ENCODE data around the gene MRS2. TPM values are rescaled to one million over a fixed set of nuclear protein-coding genes. Genes with fewer than 3 reads are reported as not detected.
"Not testable (repeated sequence)": the region's sequence is repeated elsewhere in the genome, so short reads cannot be mapped to it uniquely, and the experiment has no call there.

The MRS2 gene
- polyA plus RNA-seq, 1 of the 3 experiments (the other 2 are of a cell fraction) = 9.4 TPM

- WGBS (ENCODE audit: low lambda C conversion rate) = 0% methylated on average over 1 of the region's 1 CpG
- ChIA-PET POLR2A (no interaction called here), CTCF (interaction anchor here (1.9 kb wide), 1 partner anchor 118 kb away, joined by 4 read pairs; no protein-coding TSS in a partner anchor)
- no peak overlapping the region for H3K9ac ChIP-seq
- no peaks in the 10 kb centered on the region for H3K27me3 ChIP-seq (ENCODE audit: insufficient read depth)
- H2AFZ ChIP-seq (ENCODE audit: low read depth) = no peak overlapping the region
- H3K9me2 ChIP-seq = no peaks in the 10 kb centered on the region
- no peak for DNase-seq
- no peak overlapping the region for H3K4me3 ChIP-seq (ENCODE audit: low read depth in 2 of 2, low read length in 1 of 2)
- peaks cover 9% of the 10 kb centered on the region for H3K79me2 ChIP-seq (ENCODE audit: insufficient read depth)
- no peaks in the 10 kb centered on the region for H3F3A ChIP-seq (replicated peaks; ENCODE audit: insufficient read depth)
- peaks cover 0 to 6% of the 10 kb centered on the region in 2 experiments; a peak in 2 of 4 replicates for H3K4me1 ChIP-seq (ENCODE audit: control insufficient read depth in 1 of 2, insufficient read depth in 2 of 2, low read depth in 1 of 2, low read length in 1 of 2)
- TF ChIP-seq TCF12 (IDR thresholded peaks at IDR 0.05) = no peak
- no peak for TF ChIP-seq FOXJ3 (CRISPR knock-in tag; IDR thresholded peaks at IDR 0.05)
- no peak overlapping the region for H3K27ac ChIP-seq (ENCODE audit: low read depth in 2 of 2, low read length in 1 of 2)
- H4K20me1 ChIP-seq (ENCODE audit: insufficient read depth) = no peaks in the 10 kb centered on the region
- H3K9me3 ChIP-seq = no peaks in the 10 kb centered on the region
- no peak overlapping the region for H3K4me2 ChIP-seq
- no peaks in the 10 kb centered on the region for H3K36me3 ChIP-seq (replicated peaks in 1 of 2; ENCODE audit: control insufficient read depth in 1 of 2, insufficient read depth in 2 of 2, low read length in 1 of 2)
Measured at GRCh38 chr6:24397631-24398030, 5.1 kb upstream of the MRS2 start.

- H2AFZ ChIP-seq (ENCODE audit: low read depth); CTCF ChIA-PET; H3K9me2 ChIP-seq; H3K27ac ChIP-seq (ENCODE audit: low read depth in 2 of 2, low read length in 1 of 2); DNase-seq; H3K4me2 ChIP-seq; H4K20me1 ChIP-seq (ENCODE audit: insufficient read depth); H3K36me3 ChIP-seq (replicated peaks in 1 of 2; ENCODE audit: control insufficient read depth in 1 of 2, insufficient read depth in 2 of 2, low read length in 1 of 2); POLR2A ChIA-PET; H3K27me3 ChIP-seq (ENCODE audit: insufficient read depth); H3K4me3 ChIP-seq (ENCODE audit: low read depth in 2 of 2, low read length in 1 of 2); H3K9ac ChIP-seq; H3K9me3 ChIP-seq; H3F3A ChIP-seq (replicated peaks; ENCODE audit: insufficient read depth): not testable (repeated sequence)
- WGBS (ENCODE audit: low lambda C conversion rate) = 59% methylated on average over 16 of the region's 17 CpGs
- Histone ChIP-seq H3K4me1 (ENCODE audit: control insufficient read depth in 1 of 2, insufficient read depth in 2 of 2, low read depth in 1 of 2, low read length in 1 of 2) (peaks cover 4 to 14% of the 10 kb centered on the region in 2 experiments; a peak in 2 of 4 replicates), H3K79me2 (ENCODE audit: insufficient read depth) (peaks cover 34% of the 10 kb centered on the region)
Measured at GRCh38 chr6:24400045-24401039, 2.4 kb upstream of the MRS2 start.

GRCh38 chr6:24401458-24401857 is 1.3 kb upstream of the MRS2 start:
- ChIA-PET CTCF (interaction anchor here (2.3 kb wide), 1 partner anchor 12 kb away, joined by 11 read pairs; no protein-coding TSS in a partner anchor), POLR2A (no interaction called here)
- peaks cover 4 to 14% of the 10 kb centered on the region in 2 experiments; a peak in 2 of 4 replicates for H3K4me1 ChIP-seq (ENCODE audit: control insufficient read depth in 1 of 2, insufficient read depth in 2 of 2, low read depth in 1 of 2, low read length in 1 of 2)
- DNase-seq = no peak
- H3K27me3 ChIP-seq (ENCODE audit: insufficient read depth) = no peaks in the 10 kb centered on the region
- H3K79me2 ChIP-seq (ENCODE audit: insufficient read depth) = peaks cover 41% of the 10 kb centered on the region
- H3K9me2 ChIP-seq = no peaks in the 10 kb centered on the region
- no peak overlapping the region for H3K4me3 ChIP-seq (ENCODE audit: low read depth in 2 of 2, low read length in 1 of 2)
- no peak overlapping the region for H3K9ac ChIP-seq
- H3K4me2 ChIP-seq = no peak overlapping the region
- H2AFZ ChIP-seq (ENCODE audit: low read depth) = no peak overlapping the region
- H4K20me1 ChIP-seq (ENCODE audit: insufficient read depth) = no peaks in the 10 kb centered on the region
- H3K36me3 ChIP-seq (replicated peaks in 1 of 2; ENCODE audit: control insufficient read depth in 1 of 2, insufficient read depth in 2 of 2, low read length in 1 of 2) = peaks cover 9 to 12% of the 10 kb centered on the region in 2 experiments
- no peak overlapping the region for H3K27ac ChIP-seq (ENCODE audit: low read depth in 2 of 2, low read length in 1 of 2)
- 70% methylated on average over 4 of the region's 4 CpGs for WGBS (ENCODE audit: low lambda C conversion rate)
- no peaks in the 10 kb centered on the region for H3K9me3 ChIP-seq
- no peaks in the 10 kb centered on the region for H3F3A ChIP-seq (replicated peaks; ENCODE audit: insufficient read depth)
- TF ChIP-seq FOXJ3 (CRISPR knock-in tag; IDR thresholded peaks at IDR 0.05) (no peak), PBX3 (IDR thresholded peaks at IDR 0.05) (no peak), SMC3 (IDR thresholded peaks at IDR 0.05; ENCODE audit: low read depth, low read length) (no peak), FOXM1 (IDR thresholded peaks at IDR 0.05; ENCODE audit: low read depth) (no peak), MAX (IDR thresholded peaks at IDR 0.05; ENCODE audit: low read depth) (no peak), RCOR1 (IDR thresholded peaks at IDR 0.05; ENCODE audit: low read length) (no peak), MXI1 (IDR thresholded peaks at IDR 0.05; ENCODE audit: low read depth, low read length) (no peak), YY1 (IDR thresholded peaks at IDR 0.05; ENCODE audit: low read depth) (no peak), TAF1 (IDR thresholded peaks at IDR 0.05; ENCODE audit: borderline replicate concordance, low read depth, low read length) (no peak), GABPA (IDR thresholded peaks at IDR 0.05; ENCODE audit: low read depth) (no peak), MEF2A (IDR thresholded peaks at IDR 0.05; ENCODE audit: borderline replicate concordance, low read depth) (no peak), SIN3A (IDR thresholded peaks at IDR 0.05; ENCODE audit: borderline replicate concordance, low read depth, low read length) (no peak), RAD21 (IDR thresholded peaks at IDR 0.05; ENCODE audit: low read length) (no peak), REST (IDR thresholded peaks at IDR 0.05; ENCODE audit: low read depth, low read length) (no peak), TCF12 (IDR thresholded peaks at IDR 0.05) (no peak), RFX5 (IDR thresholded peaks at IDR 0.05; ENCODE audit: low read length) (no peak), RXRA (IDR thresholded peaks at IDR 0.05; ENCODE audit: borderline replicate concordance, low read depth) (no peak)

Data from SK-N-SH (cell line).